CD4-positive, alpha-beta T cell treated with Interleukin-2 at 100 ng/mL for 4 hours (primary cell): ENCODE data around the gene CCDC91.
A peak's percentile ranks its signal among the peaks of the same experiment; 100 is the strongest.
"Not testable (repeated sequence)": the region's sequence is repeated elsewhere in the genome, so short reads cannot be mapped to it uniquely, and the experiment has no call there.

Experiments
- DNase-seq: peaks from one replicate; pipeline ENCODE4 v3.0.0-alpha.2; 2020; ENCODE audit warnings: low spot score

Gene CCDC91

GRCh38 chr12:28184375-28184774 lies 5.9 kb upstream of the CCDC91 start:
- DNase-seq, result no peak

GRCh38 chr12:28186500-28186899 lies 3.8 kb upstream of the CCDC91 start:
- no peak for DNase-seq

GRCh38 chr12:28189784-28190320 lies 404 bp upstream of the CCDC91 start:
- peak; percentile 20 for DNase-seq

GRCh38 chr12:28191051-28192048 lies 1.1 kb downstream of the CCDC91 start:
- DNase-seq, result peak; percentile 75

- DNase-seq, result no peak
Measured at GRCh38 chr12:28192125-28192524, 1.9 kb downstream of the CCDC91 start.

- not testable (repeated sequence) for DNase-seq
Measured at GRCh38 chr12:28194621-28195020, 4.4 kb downstream of the CCDC91 start.

DNA sequence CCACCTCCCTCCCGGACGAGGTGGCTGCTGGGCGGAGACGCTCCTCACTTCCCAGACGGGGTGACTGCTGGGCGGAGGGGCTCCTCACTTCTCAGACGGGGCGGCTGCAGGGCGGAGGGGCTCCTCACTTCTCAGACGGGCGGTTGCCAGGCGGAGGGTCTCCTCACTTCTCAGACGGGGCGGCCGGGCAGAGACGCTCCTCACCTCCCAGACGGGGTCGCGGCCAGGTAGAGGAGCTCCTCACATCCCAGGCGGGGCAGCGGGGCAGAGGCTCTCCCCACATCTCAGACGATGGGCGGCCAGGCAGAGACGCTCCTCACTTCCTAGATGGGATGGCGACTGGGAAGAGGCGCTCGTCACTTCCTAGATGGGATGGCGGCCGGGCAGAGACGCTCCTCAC lies 10.9 kb downstream of the CCDC91 start:
- DNase-seq, result not testable (repeated sequence)

DNA sequence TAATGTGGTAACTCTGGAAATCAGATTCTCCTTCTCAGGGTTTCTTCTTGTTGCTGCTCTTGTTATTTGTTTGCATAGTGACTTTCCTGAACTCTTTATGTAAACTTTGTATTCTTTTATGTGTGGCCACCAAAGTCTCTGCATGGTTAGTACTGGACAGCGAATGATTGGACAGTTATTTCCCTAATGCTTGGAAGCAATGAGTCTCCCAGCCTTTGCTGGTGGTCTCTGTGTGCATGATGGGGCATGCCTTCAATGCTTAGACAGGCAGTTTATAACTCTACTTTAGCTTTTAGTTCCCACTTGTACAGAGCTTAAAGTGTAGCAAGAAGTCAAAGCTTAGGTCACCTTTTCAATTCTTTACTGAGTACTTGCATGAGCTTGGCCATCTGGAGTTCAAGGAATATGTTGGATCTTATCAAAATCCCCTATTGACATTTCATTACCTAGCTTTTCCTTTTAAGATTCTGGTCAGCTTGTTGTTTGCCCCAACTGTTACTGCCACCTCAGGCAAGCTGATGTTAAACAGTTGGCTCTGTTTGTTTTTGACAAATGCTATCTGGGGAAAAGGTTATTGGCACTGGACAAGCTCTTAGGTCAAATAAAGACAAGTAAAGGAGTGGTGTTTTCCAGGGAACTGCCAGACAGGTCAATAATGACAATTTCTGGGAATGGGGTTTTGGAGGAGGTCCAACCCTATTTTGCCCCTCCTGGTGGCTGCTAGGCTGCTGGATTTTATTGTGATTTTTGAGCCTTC lies 12.3 kb downstream of the CCDC91 start:
- DNase-seq, result no peak

DNA sequence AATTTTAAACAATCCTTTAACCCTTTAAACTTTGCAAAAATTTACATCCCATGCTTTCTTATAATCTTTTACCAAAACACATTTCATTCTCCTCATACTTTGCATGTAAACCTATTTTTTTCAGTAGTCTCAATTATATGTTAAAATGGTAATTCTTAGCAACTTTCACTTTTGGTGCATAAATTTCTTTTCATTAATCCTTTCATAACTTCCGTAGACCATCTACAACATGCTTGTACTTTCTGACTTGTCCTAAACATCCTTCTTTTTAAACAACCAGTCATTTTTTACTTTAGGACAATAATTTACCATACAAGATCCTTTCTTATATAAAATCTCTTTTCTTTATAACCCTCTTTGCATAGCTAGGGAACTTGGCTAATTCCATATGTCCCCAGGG lies 19.5 kb downstream of the CCDC91 start:
- DNase-seq, result no peak

GRCh38 chr12:28212182-28212581 lies 21.9 kb downstream of the CCDC91 start:
- no peak for DNase-seq

GRCh38 chr12:28215021-28215420 lies 24.8 kb downstream of the CCDC91 start:
- no peak for DNase-seq

GRCh38 chr12:28216016-28216415 lies 25.8 kb downstream of the CCDC91 start:
- no peak for DNase-seq

- DNase-seq, result peak; percentile 10
Measured at GRCh38 chr12:28217805-28218204, 27.5 kb downstream of the CCDC91 start.

GRCh38 chr12:28218875-28219274 lies 28.6 kb downstream of the CCDC91 start:
- DNase-seq, result no peak

DNA sequence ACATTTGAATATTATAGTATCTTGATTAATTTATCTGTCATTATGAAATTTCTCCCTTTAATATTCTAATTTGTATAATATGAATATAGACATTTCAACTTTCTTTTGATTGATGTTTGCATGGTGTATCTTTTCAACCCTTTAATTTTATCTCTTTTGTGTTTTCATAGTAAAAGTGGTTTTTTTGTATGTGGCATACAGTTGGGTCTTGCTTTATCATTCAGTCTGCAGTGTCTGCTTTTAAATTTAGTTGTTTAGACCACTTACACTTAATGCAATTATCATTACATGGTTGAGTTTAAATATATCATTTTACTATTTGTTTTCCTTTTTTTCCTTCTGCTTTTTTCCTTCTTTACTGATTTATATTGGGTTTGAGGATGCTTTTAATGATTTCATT lies 29.6 kb downstream of the CCDC91 start:
- DNase-seq, result no peak

DNA sequence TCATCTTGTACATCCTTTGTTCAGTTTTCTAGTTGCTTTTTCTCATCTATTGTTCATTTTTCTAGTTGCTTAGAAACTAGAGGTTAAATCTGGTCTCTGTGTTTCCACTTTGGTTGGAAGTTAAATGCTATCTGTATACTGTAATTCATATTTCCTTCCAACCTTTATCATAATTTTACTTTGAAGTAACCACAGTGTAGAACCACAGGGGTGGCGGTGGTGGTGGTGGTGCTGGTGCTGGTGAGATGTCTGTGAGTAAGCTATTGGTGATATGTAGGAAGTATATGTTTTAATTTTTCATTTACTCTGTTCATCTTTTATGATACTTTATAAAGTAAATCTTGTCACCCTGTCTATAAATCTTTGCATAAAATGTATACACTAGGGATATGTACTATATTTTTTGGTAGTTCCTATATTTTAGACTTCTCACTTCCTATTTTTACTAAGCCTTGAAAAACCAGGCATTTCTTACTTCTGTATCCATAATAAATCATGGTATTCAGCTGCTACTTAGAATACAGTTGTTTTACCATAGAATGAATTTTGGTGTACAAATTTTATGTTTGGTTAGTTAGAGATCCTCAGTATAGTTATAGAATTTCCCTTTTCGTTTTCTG lies 31.9 kb downstream of the CCDC91 start:
- peak; percentile 79 for DNase-seq

DNA sequence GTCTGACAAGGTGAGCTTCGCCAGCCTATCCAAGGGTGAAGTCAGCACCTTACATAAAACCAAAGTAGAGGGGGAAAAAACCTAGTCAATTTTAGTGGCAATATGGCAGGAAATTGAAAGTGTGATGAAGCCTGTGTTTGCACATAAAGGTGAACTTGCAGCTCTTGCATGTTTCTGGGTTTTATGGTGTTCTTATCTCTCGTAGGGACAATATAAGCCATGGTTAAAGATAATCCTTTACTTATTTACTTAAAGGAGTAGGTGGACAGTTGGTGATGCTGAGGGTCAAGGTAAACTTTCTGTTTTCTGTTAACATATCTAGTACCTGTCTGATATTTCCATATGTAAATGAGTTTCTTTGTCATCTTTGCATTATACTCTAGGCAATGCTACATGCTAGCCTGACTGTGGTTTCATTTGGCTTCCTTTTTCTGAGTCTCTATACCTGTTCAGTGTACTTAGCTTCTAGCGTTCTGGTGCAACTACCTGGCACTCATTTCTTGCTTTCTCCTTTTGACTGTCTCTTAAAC lies 32.8 kb downstream of the CCDC91 start:
- DNase-seq, result peak; percentile 32

- DNase-seq, result peak; percentile 24
Measured at GRCh38 chr12:28223858-28224257, 33.6 kb downstream of the CCDC91 start.

- no peak for DNase-seq
Measured at GRCh38 chr12:28226705-28227104, 36.4 kb downstream of the CCDC91 start.

- DNase-seq, result no peak
Measured at GRCh38 chr12:28227251-28227650, 37.0 kb downstream of the CCDC91 start.

- no peak for DNase-seq
Measured at GRCh38 chr12:28231248-28231647, 41.0 kb downstream of the CCDC91 start.
